Stimulated activated CD4-positive, alpha-beta T cell treated with anti-CD3 and anti-CD28 coated beads, TNF-alpha, amount 100 ng/mL, for 1 hour (primary cell): Measurements from ENCODE around the gene KIFBP.
"Not testable (repeated sequence)": the region's sequence is repeated elsewhere in the genome, so short reads cannot be mapped to it uniquely, and the experiment has no call there.

Source experiments
- DNase-seq, 3 donors: peaks; one replicate each; pipeline ENCODE4 v3.0.0-alpha.2; 2020; ENCODE audit warnings: low read depth in 3 of 3, low spot score in 1 of 3

The KIFBP gene

GRCh38 chr10:68997211-68997610 lies 8.6 kb downstream of the KIFBP start:
- DNase-seq, result no peak

DNA sequence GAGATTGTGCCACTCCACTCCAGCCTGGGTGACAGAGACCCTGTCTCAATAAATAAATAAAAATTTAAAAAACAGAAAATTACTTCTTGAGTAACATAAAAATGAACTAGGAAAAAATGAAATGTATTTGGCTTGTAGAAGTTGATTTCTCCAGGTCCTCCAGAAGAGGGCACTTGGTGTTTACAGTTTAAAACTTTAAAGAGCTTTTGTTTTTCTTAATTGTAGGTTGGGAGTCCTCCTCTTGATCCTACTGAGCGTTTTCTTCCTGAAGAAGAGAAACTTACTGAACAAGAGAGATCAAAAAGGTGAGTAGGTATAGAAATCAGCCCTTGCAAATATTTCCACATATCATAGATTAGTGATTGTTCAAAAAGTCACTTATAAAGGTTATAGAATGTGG lies 16.2 kb downstream of the KIFBP start:
- DNase-seq, result no peak

DNA sequence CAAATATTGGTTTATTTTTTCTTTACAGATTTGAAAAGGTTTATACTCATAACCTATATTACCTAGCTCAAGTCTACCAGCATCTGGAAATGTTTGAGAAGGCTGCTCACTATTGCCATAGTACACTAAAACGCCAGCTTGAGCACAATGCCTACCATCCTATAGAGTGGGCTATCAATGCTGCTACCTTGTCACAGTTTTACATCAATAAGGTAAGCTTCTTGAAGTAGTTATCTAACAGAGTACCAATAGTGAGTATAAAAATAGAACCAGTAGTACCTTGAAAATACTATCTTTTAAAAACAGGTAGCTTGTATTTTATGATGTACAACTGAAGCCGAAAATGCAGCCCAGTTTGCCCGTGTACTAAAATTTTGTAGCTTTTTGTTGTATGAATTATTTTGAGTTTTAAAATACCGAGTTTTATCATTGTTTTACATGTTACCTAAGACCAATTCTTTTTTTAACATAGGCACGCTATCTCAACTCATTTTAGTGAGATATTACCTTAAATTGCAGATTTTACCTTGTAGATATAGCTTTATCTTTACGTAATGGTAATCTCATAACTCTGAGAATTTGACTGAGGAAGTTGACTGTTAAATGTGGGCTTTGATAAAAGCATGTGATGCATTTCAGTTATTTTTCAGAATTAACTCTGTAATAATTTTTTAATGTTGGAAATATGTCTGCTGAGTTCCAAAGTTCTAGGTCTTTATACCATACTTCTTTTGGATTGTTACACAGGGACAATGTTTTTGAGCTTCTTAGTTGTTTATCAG lies 17.3 kb downstream of the KIFBP start:
- DNase-seq, result no peak

- no peak for DNase-seq
Observed at GRCh38 chr10:69007260-69007659, 18.7 kb downstream of the KIFBP start.

DNA sequence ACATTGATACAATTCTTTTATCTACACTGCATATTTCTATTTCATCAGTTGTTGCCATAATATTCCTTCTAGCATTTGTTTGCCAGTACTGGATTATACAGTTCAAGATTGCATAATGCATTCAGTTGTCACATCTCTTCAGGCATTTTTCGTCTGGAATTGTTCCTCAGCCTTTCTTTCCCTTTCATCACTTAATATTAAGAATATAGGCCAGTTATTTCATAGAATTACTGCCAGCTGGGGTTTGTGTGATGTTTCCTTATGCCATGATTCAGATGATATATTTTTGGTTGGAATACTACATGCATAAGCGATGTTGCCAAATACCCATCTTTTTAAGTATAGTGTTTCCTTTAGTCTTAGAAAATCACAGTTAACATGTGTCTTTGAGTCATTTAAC lies 20.8 kb downstream of the KIFBP start:
- DNase-seq, result no peak

DNA sequence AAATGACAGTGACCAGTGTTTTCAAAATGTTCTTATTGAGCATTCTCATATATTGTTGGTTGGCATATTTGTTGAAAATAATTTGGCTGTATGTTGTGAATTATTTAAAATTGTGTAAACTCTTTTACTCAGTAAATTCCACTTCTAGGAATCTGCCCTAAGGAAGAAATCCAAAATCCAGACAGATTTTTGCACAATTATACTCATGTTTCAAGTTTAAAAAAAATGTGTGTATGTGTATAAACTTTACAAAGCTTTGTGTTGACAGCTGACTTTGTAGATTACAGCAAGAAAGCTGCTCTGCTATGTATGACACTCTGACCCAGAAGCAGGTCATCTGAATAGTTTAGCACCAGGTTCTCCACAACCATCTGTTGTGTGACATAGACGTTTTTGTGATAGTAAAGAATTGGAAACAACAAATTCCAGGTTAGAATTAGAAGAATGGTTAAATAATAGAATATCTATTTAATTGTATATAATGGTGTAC lies 21.6 kb downstream of the KIFBP start:
- no peak for DNase-seq

GRCh38 chr10:69012778-69013177 lies 24.2 kb downstream of the KIFBP start:
- not testable (repeated sequence) for DNase-seq

DNA sequence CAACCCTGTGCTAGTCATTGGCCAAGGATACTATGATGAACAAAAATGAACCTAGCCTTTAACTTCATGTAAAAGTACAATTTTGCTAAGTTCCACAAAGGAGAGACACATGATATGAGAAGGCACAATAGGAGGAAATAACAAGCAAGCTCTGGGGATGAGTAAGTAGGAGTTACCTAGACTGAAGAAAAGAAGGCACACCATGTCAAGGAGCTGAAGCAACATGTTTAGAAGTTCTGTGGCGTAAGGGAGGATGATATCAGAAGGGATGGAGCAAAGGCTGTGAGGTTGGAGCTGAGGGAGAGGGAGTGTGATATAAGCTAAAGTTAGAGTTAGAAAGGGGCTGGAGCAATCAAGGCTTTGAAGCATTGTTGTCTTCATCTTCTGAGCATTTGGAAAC lies 25.6 kb downstream of the KIFBP start:
- no peak for DNase-seq

DNA sequence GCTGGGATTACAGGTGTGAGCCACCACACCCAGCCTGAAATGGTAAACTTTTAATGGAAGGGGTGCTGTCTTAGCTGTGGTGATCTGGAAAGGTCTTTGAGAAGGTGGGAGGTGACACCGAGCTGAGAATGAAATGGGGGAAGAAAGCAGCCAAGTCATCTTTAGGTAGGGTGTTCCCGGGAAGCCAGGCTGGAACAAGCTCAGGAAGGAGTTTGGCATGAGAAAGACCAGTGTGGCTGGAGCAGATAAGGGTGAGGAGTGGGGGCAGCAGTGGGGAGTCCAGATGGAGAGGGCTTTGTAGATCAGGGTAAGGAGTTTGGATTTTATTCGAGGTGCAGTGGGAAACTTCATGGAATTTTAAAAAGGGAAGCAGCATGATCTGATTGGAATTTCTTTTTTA lies 30.0 kb downstream of the KIFBP start:
- DNase-seq, result no peak

- no peak for DNase-seq
Observed at GRCh38 chr10:69022611-69023010, 34.0 kb downstream of the KIFBP start.

- DNase-seq, result no peak
Observed at GRCh38 chr10:69025370-69025896, 36.8 kb downstream of the KIFBP start.

DNA sequence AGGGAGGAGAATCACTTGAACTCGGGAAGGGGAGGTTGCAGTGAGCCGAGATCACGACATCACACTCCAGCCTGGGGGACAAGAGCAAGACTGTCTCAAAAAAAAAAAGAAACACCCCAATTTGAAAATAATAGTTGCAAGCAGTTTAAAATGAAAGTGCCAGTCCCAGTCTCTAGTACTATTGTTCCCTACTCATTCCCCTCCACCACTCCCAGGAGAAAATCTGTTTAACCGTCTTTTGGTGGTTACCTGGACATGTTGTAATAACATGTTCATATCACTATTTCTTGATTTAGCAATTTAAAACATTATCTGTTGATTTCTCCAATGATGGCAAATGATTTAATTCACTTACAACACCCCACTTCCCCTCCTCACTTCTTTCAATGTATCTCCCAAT lies 44.7 kb downstream of the KIFBP start:
- no peak for DNase-seq

DNA sequence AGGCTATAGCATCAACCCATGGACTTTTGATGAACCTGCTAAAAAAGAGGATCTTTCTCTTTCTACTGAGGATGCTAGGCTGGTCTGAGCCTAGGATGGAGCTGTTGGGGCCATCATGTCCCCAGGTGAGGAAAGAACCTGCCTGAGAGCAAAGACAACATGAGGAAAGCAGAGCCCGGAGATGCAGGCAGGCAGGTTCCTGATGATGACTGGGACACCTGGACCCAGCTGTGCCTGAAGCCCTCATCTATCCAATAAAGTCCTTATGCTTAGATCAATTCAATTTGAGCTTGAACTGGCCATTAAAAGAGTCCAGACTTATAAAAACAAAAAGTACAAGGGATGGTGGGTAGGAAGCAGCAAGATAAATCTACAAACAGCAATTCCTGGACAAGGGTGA lies 48.9 kb downstream of the KIFBP start:
- no peak for DNase-seq

DNA sequence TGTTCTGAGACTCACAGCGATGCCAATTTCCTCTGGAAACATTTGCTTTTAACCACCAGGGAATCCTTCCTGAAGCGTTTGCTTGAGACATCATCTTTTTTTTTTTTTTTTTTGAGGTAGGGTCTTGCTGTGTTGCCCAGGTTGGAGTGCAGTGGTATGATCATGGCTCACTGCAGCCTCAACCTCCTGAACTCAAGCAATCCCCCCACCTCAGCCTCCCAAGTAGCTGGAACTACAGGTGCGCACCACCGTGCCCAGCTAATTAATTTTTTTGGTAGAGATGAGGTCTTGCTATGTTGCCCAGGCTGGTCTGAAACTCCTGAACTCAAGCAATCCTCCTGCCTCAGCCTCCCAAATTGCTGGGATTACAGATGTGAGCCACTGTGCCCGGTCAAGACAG lies 52.3 kb downstream of the KIFBP start:
- DNase-seq, result not testable (repeated sequence)

DNA sequence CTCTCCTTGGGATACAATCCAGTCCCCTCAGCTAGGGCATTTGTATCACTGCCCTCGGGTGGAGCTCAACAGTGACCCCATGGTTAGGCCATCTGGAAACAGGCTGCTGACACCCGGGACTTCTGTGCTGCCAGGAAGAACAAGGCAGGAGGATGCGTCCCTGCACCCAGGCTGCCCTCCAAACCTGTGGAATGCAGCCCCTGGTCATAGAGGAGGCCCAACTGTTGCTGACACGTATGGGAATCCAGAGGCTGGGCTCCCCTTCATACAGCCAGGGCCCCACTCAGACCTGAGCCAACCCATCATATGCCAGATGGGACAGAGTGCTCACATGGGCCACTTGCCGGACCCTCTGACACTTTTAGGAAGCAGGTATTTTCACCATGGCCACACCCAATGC lies 53.8 kb downstream of the KIFBP start:
- DNase-seq, result no peak

DNA sequence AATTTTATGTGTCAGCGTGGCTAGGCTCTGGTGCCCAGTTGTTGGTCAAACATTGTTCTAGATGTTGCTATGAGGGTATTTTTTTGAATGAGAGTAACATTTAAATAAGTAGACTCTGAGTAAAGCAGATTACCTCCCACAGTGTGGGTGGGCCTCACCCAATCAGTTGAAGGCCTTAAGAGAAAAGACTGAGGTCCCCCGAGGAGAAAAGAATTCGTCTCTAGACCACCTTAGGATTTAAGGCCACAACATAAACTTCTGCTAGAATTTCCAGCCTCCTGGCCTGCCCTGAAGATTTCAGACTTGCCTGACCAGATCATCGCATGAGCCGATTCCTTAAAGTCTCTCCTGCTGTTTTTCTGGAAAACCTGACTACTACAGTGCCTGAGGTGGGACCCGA lies 54.2 kb downstream of the KIFBP start:
- DNase-seq, result no peak

- DNase-seq, result no peak
Observed at GRCh38 chr10:69043931-69044531, 55.4 kb downstream of the KIFBP start.

GRCh38 chr10:69044546-69044945 lies 55.9 kb downstream of the KIFBP start:
- DNase-seq, result no peak

DNA sequence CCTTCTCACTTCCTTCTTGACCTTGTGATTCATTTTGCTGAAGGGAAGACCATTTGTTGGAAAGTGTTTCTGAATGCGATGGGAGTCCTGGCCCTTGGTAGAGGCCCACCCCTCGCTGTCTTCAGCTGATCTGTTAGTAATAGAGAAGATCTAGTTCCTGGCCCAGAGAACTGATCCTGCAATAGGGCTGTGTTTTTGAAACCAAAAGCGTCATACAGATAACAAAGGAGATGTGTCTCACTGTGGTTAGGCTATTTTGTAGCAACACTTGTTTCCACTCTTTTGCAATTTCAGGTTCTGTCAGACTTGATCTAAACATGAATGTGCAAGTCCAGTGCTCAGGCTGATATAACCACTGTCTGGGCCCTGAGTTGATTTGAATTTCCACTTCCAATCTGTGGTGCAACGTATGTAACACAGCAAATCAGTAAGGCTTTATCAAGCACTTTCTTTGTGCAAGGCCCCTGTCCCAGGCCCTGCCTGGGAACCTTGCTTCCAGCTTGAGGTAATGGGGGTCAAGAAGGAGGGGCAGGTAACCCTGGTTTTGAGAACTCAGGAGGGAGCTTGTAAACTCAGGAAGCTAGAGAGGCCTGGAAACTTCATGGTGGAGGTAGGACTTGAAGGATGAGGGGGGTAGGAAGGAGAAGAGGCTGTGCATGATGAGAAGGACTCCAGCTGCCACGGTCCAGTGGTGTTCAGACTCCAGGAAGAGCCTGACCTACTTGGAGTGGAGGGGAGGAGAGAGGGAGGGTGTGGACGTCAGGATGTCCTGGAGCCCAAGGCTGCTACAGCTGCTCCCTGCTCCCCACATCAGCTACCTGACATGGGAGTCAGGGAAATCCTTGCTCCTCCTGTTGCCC lies 57.1 kb downstream of the KIFBP start:
- no peak for DNase-seq

DNA sequence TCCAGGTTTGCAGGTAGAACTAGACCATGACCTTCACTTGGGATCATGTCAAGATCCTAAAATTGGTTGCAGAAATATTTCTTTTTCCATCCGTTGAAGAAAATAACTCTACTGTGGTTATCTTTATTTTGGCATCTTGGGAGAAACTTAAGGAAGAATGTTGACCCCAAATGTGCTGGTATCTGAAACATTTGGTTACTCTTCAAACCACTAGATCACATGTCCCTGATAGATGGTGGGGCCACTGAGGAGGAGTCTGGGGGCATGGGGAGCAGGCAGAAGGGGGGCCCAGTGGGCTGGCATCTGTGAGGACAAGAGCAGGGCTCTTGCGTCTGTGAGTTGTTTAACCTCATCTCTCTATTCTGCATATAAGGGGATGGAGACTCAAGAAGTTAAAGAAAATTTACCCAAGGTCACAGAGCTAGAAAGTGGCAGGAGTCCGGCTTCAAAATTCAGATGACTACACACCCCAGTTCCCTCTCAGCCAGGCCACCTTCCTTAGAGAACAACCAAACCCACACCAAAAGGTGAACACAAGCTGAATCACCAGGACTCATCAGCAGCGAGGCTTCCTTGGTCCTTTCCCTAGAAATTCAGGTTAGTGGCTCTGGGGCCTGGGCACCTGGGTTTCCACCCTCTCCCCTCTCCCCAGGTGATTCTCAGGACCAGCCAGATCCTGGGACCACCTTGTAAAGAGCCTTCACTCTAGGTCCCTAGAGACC lies 58.7 kb downstream of the KIFBP start:
- DNase-seq, result no peak

- no peak for DNase-seq
Observed at GRCh38 chr10:69048103-69048502, 59.5 kb downstream of the KIFBP start.
